HFFc6 (cell line): ENCODE results near the gene MARK3. TPM values are rescaled to one million over a fixed set of nuclear protein-coding genes. Genes with fewer than 3 reads are reported as not detected.

ENCODE experiments used
- DNase-seq: peaks from one replicate; pipeline ENCODE4 v3.0.0-alpha.2; 2018
- H3K27ac Mint-ChIP-seq: 2 replicates; pipeline ENCODE4 v1.8.0; 2020; ENCODE audit warnings: mild to moderate bottlenecking, mixed read lengths
- H3K27me3 Mint-ChIP-seq: 2 replicates; pipeline ENCODE4 v1.8.0; 2021; ENCODE audit warnings: mild to moderate bottlenecking, moderate library complexity, mixed read lengths; ENCODE audit not compliant: insufficient read depth
- H3K36me3 Mint-ChIP-seq: 2 replicates; pipeline ENCODE4 v1.8.0; 2021; ENCODE audit warnings: low read depth, mixed read lengths
- H3K4me1 Mint-ChIP-seq: 2 replicates; pipeline ENCODE4 v1.8.0; 2020; ENCODE audit warnings: low read depth, mixed read lengths
- H3K4me3 Mint-ChIP-seq: 2 replicates; pipeline ENCODE4 v1.8.0; 2020; ENCODE audit warnings: mild to moderate bottlenecking, moderate library complexity, mixed read lengths
- H3K9me3 Mint-ChIP-seq: 2 replicates; pipeline ENCODE4 v1.8.0; 2020; ENCODE audit warnings: mild to moderate bottlenecking, mixed read lengths
- total RNA-seq, 6 experiments: library from RNA; stranded (reverse); fragmentation: NEBNext Ultra II Directional; extraction: Animal tissue kit (Norgen Biotek cat#: 25700); gene quantifications; 2 replicates in 1 of 6; 3 replicates in 5 of 6; pipeline ENCODE4 v1.2.3, GENCODE V29; 2021
- TF ChIP-seq, protein P1 (sequence below): fragments of 200-600 bp; sonication (generic); IDR thresholded peaks from 2 replicates; pipeline ENCODE4 v1.5.0; 2021; ENCODE audit warnings: antibody characterized with exemption, mild to moderate bottlenecking

Gene MARK3
- total RNA-seq, 6 experiments from 2014 or later: 57.4 to 71.8 (median 65.7) TPM

DNA sequence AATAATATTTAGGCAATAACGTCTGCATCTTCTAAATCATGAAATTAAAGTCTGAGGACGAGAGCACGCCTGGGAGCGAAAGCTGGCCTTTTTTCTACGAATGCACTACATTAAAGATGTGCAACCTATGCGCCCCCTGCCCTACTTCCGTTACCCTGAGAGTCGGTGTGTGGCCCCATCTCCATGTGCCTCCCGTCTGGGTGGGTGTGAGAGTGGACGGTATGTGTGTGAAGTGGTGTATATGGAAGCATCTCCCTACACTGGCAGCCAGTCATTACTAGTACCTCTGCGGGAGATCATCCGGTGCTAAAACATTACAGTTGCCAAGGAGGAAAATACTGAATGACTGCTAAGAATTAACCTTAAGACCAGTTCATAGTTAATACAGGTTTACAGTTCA, 118.1 kb downstream of the MARK3 start:
- Mint-ChIP-seq H3K9me3 (no peaks in the 10 kb centered on the region), H3K4me1 (peaks cover 18% of the 10 kb centered on the region), H3K27ac (no peak overlapping the region), H3K27me3 (peaks cover 11% of the 10 kb centered on the region), H3K36me3 (peaks cover 43% of the 10 kb centered on the region), H3K4me3 (no peak overlapping the region)
- DNase-seq: no peak
- TF ChIP-seq, protein P1, sequence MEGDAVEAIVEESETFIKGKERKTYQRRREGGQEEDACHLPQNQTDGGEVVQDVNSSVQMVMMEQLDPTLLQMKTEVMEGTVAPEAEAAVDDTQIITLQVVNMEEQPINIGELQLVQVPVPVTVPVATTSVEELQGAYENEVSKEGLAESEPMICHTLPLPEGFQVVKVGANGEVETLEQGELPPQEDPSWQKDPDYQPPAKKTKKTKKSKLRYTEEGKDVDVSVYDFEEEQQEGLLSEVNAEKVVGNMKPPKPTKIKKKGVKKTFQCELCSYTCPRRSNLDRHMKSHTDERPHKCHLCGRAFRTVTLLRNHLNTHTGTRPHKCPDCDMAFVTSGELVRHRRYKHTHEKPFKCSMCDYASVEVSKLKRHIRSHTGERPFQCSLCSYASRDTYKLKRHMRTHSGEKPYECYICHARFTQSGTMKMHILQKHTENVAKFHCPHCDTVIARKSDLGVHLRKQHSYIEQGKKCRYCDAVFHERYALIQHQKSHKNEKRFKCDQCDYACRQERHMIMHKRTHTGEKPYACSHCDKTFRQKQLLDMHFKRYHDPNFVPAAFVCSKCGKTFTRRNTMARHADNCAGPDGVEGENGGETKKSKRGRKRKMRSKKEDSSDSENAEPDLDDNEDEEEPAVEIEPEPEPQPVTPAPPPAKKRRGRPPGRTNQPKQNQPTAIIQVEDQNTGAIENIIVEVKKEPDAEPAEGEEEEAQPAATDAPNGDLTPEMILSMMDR: no peak

DNA sequence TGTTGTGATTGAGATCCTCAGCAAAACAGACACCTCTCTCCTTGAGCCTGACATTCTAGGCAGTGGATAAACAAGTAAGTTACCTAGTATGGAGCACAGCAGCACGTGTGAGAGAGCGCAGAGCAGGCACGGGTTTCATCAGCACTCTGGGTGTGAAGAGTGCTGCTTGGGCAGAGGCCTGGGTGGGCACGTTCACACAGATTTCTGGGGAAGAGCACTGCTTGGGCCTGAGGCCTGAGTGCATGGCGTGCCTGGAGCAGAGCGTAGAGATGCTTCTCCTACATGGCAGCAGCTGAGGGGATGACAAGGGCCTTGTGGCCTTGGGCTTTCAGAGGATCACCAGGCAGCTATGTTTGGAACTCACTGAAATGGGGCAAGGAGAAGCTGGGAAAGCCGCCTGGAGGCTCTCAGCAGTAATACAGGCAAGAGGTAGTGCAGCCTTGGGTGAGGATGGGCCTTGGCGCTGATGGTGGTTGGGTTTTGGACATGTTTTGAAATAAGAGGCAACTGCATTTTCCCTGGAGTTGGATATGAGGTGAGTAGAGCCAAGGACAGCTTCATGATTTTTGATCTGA, 119.9 kb downstream of the MARK3 start:
- Mint-ChIP-seq H3K27ac (peak overlapping the region; percentile 57), H3K4me3 (no peak overlapping the region), H3K27me3 (peaks cover 11% of the 10 kb centered on the region), H3K9me3 (no peaks in the 10 kb centered on the region), H3K4me1 (peaks cover 13% of the 10 kb centered on the region), H3K36me3 (peaks cover 55% of the 10 kb centered on the region)
- TF ChIP-seq, protein P1: peak; percentile 47
- no peak for DNase-seq

DNA sequence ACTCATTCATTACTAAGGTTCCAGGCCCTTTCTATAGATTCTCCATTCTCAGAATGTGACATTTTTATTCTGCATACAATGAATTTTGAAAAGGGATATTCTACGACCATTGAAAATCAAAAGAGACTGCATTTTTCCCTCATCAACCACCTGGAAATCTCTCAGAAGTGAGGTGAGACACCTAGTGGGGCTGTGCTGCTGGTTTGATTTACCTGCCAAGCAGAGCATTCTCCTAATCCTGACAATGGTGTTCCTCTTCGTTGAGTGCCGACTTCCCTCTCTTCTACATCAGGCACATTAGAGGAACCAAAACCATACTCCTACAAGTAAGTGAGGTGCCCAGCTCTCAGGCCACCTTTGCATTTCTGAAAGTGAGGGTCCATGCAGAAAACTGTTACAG, 122.5 kb downstream of the MARK3 start:
- no peaks in the 10 kb centered on the region for H3K4me1 Mint-ChIP-seq
- DNase-seq: no peak
- H3K27me3 Mint-ChIP-seq: peaks cover 15% of the 10 kb centered on the region
- no peaks in the 10 kb centered on the region for H3K9me3 Mint-ChIP-seq
- H3K36me3 Mint-ChIP-seq: peaks cover 53% of the 10 kb centered on the region
- no peak overlapping the region for H3K4me3 Mint-ChIP-seq
- no peak overlapping the region for H3K27ac Mint-ChIP-seq
- TF ChIP-seq, protein P1: 0 out of 2 replicates have a peak, but pooled peaks have one; percentile 9

DNA sequence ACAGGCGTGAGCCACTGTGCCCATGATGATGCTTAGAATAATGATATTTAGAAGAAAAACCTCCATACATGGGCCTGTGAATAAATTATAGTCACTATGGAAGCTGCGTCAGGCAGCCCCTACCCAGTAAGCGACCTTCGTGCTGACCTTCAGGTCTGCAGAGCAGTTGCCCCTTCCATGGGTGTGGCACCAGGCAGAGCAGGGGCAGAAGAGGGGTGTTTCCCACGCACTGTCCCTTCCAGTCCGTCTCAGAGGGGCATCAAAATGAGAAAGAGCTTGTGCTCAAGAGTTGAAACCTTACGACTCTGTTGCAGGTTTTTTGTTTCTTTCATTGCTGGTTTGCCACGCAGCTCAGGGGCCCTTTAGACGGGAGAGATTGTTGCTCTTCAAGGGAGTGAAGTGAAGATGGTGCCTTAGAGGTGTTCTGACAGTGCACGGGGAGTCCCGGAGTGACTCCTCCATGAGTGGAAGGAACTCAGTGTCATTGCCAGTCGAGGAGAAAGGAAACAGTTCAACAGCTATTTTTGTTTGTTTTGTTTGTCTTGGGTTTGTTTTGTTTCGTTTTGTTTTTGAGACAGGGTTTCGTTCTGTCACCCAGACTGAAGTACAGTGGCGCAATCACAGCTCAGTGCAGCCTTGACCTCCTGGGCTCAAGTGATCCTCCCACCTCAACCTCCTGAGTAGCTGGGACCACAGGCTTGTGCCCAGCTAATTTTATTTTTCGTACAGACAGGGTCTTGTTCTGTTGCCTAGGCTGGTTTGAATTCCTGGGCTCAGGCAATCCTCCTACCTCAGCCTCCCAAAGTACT, 123.5 kb downstream of the MARK3 start:
- H3K27me3 Mint-ChIP-seq: peaks cover 15% of the 10 kb centered on the region
- H3K4me1 Mint-ChIP-seq: no peaks in the 10 kb centered on the region
- TF ChIP-seq, protein P1: no peak
- H3K4me3 Mint-ChIP-seq: no peak overlapping the region; the same call in 1 of the 2 replicates
- H3K36me3 Mint-ChIP-seq: peaks cover 45% of the 10 kb centered on the region
- no peaks in the 10 kb centered on the region for H3K9me3 Mint-ChIP-seq
- no peak for DNase-seq
- peak overlapping the region; percentile 4; the same call in 1 of the 2 replicates for H3K27ac Mint-ChIP-seq

DNA sequence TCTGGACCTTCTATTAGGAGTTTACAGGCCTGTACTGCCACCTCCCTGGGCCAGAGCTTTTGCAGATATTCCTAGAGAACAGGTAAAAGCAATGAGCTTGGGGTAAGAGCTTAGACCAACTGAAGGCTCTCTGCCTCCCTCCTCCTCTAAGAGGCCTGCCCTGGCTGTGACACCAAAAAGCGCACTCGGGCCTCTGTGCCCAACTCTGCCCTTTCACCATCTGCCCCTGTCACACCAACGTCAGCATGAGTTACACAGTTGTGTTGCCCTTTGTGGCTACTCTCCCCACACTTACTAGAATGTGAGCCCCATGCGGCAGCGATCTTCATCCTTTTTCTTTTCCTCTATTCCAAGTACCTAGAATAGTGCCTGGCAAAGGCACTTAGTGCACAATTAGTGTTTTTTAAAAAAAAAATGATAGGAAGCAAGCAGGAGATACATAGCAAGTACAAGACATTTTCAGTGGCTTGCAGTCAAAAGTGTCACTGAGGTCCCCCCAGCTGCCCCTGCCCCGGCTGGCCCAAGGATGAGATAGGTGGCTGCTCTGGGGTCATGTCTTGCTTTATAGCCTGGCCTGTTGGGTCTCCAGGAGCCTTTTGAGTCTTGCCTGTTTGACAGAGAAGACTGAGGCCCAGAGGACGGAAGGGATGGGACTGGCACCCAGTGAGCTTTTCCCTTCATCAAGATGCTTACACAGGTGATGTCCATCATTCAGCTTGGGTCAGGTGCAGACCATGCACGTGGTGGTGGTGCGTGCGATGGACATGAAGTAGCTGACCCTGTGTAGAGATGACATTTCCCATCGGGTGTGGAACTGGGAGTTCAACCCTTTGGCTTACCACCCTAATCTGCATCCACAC, 124.9 kb downstream of the MARK3 start:
- Mint-ChIP-seq H3K27ac (no peak overlapping the region; the same call in 1 of the 2 replicates), H3K9me3 (no peaks in the 10 kb centered on the region), H3K36me3 (peaks cover 37% of the 10 kb centered on the region), H3K4me1 (no peaks in the 10 kb centered on the region), H3K4me3 (no peak overlapping the region), H3K27me3 (peaks cover 20% of the 10 kb centered on the region)
- TF ChIP-seq, protein P1: no peak
- no peak for DNase-seq
